ENCODE results near the gene MCCC1.
"Not testable (repeated sequence)": the region's sequence is repeated elsewhere in the genome, so short reads cannot be mapped to it uniquely, and the experiment has no call there.

Gene MCCC1

DNA sequence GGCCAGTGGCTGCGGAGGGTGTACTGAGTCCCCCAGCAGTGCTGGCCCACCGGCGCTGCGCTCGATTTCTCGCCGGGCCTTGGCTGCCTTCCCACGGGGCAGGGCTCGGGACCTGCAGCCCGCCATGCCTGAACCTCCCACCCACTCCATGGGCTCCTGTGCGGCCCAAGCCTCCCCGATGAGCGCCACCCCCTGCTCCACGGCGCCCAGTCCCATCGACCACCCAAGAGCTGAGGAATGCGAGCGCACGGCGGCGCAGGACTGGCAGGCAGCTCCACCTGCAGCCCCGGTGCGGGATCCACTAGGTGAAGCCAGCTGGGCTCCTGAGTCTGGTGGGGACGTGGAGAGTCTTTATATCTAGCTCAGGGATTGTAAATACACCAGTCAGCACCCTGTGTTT, 1.7 kb upstream of the MCCC1 start:
- DNase-seq, result not testable (repeated sequence)

- DNase-seq, result no peak
These were observed 1.1 kb upstream of the MCCC1 start for GRCh38 chr3:183100376-183100775.

- DNase-seq, result no peak
These were observed 525 bp upstream of the MCCC1 start for GRCh38 chr3:183099838-183100204.

GRCh38 chr3:183098536-183099025, 715 bp downstream of the MCCC1 start:
- DNase-seq, result no peak

DNA sequence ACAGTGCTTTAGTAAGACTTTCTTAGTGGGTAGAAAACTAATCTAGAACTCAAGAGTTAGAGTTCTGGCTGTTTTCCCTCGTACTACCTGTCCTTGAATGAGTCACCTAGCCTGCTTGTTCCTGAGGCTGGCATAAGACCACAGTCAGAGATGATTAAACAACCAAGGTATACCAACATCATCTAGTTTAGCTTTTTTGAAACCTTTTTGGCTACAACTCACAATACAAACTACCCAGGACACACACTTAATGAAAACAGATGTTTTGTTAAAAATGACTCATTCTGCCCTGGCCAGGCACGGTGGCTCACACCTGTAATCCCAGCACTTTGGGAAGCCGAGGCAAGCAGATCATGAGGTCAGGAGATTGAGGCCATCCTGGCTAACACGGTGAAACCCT, 4.6 kb downstream of the MCCC1 start:
- no peak for DNase-seq

- DNase-seq, result no peak
These were observed 7.0 kb downstream of the MCCC1 start for GRCh38 chr3:183092256-183092655.

DNA sequence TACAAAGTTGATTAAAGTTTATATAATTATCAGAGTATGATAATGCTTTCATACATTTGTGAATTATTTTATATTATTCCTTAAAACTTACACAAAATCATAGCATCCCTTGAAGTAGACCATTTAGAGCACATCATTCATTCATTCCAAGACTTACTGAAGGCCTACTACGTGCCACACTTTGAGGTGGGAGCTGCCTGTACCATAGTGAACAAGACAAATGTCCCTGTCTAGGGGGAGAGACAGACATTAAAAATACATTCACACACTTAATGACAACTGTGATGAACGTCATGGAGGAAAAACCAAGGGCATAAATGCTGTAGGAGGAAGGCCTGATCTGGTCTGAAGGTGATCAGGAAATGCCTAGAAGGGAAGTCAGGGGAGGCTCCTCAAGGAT, 12.1 kb downstream of the MCCC1 start:
- DNase-seq, result no peak

- no peak for DNase-seq
These were observed 13.5 kb downstream of the MCCC1 start for GRCh38 chr3:183085634-183086390.

DNA sequence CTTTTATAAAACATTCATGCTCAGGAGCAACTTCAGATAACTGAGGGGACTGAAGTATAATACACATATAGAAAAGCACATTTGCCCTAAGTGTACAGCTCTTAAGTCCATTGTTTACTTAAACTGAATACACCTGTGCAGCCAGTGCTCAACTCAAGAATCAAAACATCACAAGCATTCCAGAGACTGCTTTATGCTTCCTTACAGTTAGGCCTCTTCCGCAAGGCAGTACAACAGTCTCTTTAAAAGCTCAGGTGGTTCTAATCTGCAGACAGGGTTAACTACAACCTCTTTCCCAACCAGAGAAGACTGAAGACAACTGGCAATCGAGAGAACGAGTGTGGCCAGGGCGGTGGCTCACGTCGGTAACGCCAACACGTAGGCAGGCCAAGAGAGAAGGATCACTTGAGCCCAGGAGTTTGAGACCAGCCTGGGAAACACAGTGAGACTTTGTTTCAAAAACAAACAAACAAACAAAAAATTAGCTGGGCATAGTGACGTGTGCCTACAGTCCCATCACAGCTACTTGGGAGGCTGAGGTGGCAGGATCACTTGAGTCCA, 16.9 kb downstream of the MCCC1 start:
- DNase-seq, result no peak

GRCh38 chr3:183081459-183082183, 17.7 kb downstream of the MCCC1 start:
- DNase-seq, result no peak

DNA sequence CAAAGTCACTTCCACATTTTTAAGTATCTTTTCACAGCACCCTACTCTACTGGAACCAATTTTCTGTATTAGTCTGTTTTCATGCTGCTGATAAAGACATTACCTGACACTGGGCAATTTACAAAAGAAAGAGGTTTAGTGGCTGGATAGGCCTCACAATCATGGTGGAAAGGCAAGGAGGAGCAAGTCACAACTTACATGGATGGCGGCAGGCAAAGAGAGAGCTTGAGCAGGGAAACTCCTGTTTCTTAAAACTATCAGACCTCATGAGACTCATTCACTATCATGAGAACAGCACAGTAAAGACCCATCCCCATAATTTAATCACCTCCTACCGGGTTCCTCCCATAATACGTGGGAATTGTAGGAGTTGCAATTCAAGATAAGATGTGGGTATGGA, 18.7 kb downstream of the MCCC1 start:
- DNase-seq, result no peak

- no peak for DNase-seq
These were observed 24.4 kb downstream of the MCCC1 start for GRCh38 chr3:183074881-183075280.

DNA sequence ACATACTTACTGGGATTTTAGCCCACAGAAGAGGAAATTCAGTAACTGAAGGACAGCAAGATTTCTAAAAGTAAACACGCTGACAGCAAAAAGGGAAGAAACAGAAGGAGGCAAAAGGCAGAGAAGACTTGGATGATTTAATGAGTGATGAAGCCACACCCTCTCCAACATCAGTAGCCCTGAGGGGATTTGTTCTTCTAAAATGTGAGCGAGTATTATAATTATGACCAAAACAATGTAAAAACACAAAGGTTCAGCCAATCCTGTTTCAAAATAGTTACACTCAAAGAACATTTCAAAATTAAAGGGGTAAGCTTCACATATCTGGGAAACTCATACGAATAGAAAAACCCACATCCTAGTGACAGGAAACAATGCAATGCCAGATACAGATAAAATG, 25.0 kb downstream of the MCCC1 start:
- no peak for DNase-seq

- DNase-seq, result no peak
These were observed 25.5 kb downstream of the MCCC1 start for GRCh38 chr3:183073839-183074238.

- no peak for DNase-seq
These were observed 28.4 kb downstream of the MCCC1 start for GRCh38 chr3:183070892-183071291.

- no peak for DNase-seq
These were observed 30.2 kb downstream of the MCCC1 start for GRCh38 chr3:183069086-183069485.

DNA sequence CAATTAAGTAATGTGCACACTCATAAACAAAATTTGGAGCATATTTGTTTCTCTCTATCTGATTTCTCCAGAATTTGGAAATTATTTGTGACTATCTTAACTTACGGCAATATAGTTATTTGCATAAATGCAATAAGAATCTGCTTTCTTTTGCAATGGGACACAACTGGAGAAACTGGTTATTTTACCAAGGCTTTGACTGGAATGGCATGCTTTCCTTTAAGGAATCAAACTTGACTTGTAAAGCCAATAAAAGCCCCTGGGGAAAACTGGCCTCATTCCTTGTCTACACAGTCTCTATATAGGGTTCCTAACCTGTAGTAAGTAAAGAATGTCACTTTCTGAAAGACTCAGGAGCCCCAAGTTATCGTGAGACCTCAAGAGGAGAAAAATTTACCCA, 32.4 kb downstream of the MCCC1 start:
- DNase-seq, result not testable (repeated sequence)

DNA sequence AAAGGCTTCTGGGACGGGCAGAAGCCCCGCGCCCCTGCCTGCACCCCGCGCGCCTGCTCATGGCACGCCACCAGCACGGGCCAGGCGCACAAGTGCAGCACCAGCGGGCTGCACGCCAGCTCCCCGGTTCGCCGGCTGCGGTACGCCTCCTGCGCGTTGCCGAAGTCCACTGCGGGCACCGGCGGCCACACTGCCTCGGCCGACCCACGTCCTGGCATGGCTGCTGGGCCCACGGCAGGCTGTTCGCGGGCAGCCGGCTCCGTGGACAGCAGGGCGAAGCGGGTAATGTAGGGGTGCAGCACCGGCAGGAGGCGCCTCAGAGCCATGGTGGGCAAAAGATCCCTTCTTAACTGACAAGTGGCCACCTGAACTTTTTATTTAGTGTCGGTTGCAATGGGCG, 34.8 kb downstream of the MCCC1 start:
- DNase-seq, result no peak

DNA sequence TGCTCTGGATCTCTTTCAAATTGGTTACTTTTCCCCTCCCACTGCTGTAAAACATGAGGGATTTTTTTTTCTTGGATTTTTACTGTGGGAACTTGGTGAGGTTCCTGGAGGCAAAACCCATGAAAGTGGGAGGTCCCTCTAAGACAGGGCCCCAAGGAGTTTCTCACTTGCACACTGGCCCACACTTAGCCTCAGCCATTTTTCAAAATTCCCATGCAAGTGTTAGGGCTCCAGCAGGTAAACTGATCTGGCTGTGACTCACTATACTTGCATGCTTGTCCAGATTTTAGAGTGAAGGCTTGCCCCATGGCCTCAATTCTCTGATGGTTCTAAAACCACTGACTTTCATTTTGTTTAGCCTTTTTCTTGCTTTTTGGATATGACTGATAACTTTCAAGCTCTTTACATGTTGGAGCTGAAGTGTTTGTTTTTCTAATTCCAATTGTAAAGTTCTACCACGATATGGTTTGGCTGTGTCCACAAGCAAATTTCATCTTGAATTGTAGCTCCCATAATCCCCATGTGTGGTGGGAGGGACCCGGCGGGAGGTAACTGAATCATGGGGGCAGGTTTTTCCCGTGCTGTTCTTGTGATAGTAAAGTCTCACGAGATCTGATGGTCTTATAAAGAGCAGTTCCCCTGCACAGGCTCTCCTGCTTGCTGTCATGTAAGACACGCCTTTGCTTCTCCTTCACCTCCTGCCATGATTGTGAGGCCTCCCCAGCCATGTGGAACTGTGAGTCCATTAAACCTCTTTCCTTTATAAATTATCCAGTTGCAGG, 37.7 kb downstream of the MCCC1 start:
- no peak for DNase-seq

DNA sequence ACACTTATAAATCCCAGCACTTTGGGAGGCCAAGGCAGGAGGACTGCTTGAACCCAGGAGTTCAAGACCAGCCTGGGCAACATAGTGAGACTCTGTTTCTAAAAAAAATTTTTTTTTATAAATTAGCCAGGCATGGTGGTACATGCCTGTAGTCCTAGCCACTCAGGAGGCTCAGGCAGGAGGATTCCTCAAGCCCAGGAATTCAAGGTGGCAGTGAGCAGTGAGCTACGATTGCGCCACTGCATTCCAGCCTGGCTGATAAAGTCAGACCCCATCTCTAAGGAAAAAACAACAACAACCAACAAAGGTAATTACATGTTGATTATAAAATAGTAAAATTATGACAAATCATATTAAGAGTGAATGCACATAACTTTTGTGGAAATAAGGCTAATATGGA, 40.9 kb downstream of the MCCC1 start:
- DNase-seq, result no peak

DNA sequence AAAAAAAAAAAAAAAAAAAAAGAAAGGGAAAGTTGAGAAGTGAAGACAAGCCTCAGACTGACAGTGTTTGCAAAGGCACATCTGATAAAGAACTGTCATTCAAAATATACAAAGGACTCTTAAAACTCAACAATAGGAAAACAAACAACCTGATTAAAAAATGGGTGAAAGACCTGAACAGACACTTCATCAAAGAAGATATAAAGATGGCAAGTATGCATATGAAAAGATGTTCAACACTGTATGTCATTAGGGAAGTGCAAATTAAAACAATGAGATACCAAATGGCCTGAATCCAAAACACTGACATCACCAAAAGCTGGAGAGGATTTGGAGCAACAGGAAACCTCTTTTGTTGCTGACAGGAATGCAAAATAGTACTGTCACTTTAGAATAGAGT, 48.6 kb downstream of the MCCC1 start:
- no peak for DNase-seq

DNA sequence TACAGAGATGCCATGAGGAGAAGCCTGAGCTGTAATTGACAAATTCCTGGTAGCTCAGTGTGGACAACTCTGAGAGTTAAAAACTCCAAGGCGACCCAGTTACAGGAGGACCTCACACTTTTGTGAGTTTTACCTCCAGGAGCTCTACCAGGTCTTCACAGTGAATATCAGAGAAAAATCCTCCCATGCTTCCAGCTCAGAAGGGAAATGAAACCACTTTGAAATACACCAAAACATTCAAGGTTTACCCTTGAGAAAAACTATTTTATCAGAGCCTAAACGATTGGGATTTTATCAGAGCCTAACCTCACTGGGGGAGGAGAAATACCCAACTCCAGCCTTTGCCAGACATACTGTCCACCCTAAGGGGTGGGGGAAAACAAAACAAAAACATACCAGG, 52.4 kb downstream of the MCCC1 start:
- no peak for DNase-seq

GRCh38 chr3:183044547-183045229, 54.6 kb downstream of the MCCC1 start:
- DNase-seq, result no peak
